HG03097 (cell line): ENCODE measurements around the gene MLLT1.

Source experiments
- ATAC-seq: cut with Tn5 transposase; IDR thresholded peaks from one replicate; pipeline ENCODE4 v1.9.1; 2021; ENCODE audit not compliant: unreplicated experiment, low FRiP score

Gene MLLT1

GRCh38 chr19:6223461-6224307 lies 56.1 kb downstream of the MLLT1 start:
- ATAC-seq, result no peak

DNA sequence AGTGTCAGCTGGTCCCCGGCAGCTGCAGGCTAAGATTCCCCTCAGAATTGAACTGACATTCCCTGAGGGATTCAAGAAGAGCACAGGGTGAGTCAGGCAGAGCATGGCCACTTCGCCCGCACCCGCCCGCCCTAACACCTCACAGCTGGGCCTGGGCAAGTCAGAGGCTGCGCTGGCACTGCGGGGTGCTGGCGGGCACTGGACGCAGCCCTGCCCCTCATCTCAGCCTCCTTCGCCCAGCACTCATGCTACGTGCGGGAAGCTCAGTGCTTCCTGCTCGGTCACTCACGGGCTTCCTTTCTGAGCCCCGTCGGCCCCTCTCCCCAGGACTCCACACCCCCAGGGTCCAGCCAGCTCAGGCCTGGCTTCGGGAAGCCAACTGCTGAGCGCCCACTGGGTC lies 56.9 kb downstream of the MLLT1 start:
- ATAC-seq, result no peak

- no peak for ATAC-seq
These were observed 57.7 kb downstream of the MLLT1 start for GRCh38 chr19:6221878-6222746.

- no peak for ATAC-seq
These were observed 58.4 kb downstream of the MLLT1 start for GRCh38 chr19:6221220-6221877.

DNA sequence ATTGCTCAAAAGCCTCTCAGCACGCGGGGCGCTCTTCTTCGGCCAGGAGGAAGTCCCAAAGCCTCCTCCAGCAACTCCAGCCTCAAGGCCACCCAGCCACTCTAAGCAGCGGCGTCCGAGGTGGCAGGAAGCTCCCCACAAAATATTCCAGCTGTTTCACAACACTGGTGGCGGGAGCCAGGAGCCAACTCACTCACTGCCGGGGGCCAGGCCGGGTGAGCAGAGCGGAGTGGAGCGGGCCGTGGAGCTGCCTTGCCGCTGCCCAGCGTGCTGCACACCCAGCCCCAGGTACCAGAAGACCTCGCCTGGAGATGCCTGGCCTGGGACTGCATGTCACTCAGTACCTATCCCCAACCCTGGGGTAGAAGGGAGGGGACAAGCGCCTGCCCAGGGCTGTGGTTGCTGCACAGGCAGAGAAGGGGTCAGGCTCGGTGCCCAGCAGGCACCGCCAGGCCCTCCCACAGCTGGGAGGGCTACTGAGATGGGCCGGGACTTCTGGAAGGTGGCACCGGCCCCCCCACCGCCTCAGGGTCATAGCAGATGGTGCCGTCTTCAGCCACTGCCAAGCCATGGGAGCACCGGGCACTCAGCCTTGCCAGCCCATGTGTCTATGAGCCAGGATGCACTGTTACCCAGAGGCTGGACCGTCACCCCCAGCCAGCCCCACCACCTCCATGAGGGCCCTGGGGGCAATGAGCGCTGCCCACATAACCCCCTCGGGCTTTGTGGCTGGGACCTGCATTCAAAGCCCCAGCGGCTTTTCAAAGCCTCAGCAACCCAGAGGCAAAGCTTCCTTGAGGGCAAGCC lies 59.2 kb downstream of the MLLT1 start:
- ATAC-seq, result no peak

DNA sequence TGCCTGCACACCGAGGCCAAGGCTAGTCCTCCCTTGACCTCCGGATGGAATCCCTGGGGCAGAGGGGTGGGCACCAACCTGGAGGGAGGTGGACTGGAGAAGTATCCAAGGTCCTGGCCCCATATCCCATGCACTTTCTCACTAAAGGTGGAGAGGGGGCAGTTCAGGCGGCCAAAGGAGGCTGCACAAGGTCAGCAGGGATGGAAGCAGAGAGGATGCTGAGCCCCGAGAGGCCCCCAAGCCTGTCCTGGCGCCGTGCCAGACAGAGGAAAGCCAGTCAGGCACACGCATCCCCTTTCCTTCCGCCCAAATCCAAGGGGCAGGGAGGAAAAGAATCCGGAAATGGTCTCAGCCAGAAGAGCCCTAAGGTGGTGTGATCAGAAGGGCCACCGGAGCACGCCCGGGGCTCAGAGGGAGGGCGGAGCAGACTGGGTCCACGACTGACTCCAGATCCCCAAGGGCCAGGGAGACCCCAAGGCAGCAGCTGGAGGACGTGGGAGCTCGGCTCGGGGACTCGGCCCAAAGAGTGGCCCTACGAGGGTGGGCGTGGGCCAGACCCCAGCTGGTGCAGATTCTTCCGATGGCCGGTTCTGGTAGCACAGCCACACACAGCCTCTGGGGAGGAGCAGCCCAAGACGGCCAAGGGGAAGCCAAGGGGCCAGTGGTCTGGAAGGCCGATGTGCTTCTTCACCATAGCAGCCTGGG lies 60.0 kb downstream of the MLLT1 start:
- no peak for ATAC-seq

- no peak for ATAC-seq
These were observed 60.6 kb downstream of the MLLT1 start for GRCh38 chr19:6219147-6219525.

- no peak for ATAC-seq
These were observed 61.2 kb downstream of the MLLT1 start for GRCh38 chr19:6218491-6219146.

- no peak for ATAC-seq
These were observed 61.9 kb downstream of the MLLT1 start for GRCh38 chr19:6217752-6218334.

GRCh38 chr19:6216996-6217751 lies 62.6 kb downstream of the MLLT1 start:
- no peak for ATAC-seq

GRCh38 chr19:6216236-6216995 lies 63.4 kb downstream of the MLLT1 start:
- no peak for ATAC-seq

DNA sequence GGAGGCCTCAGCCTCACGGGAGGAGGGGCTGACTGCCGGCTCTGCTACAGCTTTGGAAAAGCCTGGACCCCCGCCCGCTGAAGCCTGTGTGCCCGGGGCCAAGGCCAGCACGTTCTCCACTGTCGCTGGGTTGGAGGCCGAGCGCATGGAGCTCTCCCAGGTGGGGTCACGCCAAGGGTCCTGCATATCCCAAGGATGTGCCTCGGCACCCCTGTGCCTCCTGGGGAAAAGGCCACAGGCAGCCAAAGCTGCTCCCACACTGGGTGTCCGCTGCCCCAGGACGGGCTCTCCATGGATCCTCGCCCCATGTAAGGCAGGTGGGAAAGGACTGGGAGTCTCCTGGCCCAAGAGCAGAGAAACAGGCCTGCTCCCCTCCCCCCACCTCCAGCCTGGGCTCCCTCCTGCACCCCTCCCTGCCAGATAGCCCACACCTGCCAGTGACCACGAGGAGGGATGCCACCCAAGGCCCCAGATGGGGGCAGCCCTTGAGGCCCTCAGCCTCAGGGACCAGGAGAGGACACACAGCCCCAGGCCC lies 64.0 kb downstream of the MLLT1 start:
- no peak for ATAC-seq

DNA sequence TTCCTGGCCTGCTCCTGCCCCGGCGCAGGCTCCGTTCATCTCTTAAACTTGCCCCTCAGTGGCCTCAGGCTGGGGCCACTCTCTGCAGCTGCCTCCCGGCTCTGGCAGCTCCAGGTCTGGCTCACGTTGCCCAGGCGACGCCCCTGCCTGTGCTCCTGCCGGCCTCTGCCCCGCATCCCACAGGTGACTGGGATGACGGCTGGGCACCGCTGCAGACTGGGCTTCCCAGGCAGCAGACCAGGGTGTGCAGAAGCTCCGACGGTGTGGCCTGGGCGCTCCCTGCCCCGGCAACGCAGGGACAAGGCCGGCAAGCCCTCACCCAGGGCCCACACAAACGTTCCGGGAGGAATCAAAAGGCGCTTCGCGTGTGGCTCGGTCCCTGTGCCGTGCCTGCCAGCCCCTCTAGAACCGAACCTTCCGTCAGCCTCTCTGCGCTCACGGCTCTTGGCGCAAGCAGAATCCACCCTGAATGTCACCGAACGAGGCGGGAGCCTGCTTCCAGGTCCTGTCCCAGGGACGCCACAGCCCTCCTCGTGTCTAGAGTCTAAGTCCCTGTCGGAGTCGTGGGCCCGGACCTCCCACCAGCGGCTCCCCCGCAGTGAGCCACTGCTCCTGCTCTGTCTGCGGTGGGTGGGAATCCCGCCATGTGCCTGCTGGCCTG lies 64.8 kb downstream of the MLLT1 start:
- no peak for ATAC-seq

DNA sequence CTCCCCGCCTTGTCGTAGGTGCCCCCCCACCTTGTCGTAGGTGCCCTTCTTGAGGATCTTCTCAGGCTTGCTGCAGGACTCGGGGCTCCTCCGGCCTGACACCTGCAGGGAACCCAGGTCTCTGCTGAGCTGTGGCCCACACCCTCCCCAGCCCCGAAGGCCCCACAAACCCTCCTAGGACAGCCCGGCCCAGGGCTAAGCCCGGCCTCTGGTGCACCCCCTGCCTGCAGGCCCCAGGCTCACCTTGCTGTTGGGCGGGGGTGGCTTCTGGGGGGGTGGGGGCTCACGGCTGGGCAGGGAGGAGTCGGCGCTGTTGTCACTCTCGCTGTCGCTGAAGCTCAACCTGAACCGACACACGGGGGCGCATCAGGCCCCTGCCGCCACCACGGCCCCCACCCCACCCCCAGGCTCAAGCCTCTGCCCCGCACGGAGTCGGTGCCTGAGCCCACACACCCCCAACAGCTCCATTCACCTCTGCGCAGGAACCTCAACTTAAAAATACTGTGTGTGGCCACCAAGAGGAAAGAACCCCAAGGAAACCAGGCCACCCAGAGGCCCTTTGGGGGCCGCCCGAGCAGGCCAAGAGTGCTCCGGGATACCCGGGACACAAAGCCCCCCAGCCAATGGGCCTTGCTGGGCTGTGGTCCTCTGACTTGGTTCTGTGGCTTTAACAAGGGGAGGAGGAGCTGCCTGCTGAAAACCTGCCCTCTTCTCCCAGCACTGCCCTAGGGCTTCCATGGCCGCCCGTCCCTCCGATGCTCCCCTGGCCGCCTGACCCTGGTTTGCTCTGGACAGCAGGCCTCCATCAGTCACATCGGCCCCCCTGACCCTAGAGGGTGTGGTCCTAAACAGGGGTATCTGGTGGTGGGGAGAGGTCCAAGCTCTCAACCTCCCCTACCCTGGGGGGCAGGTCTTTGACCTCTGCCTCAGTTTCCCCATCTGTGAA lies 65.8 kb downstream of the MLLT1 start:
- no peak for ATAC-seq

DNA sequence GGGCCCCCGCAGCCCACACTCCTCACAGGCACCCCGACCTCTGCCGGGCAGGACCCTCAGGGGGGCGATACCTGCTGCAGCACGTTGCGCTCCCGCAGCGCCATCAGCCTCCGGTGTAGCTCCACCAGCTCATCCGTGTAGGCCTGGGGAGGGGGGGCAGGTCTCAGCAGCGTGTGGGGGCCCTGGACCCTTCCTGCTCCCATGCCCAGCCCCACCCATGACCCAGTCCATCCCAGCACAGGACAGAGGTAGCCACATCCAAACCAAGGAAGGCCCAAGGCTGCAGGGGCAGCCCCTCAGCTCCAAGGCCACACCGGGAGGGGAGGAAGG lies 66.5 kb downstream of the MLLT1 start:
- no peak for ATAC-seq
